ENCODE data around the gene ZNF708.
"Not testable (repeated sequence)": the region's sequence is repeated elsewhere in the genome, so short reads cannot be mapped to it uniquely, and the experiment has no call there.

ZNF708 gene

DNA sequence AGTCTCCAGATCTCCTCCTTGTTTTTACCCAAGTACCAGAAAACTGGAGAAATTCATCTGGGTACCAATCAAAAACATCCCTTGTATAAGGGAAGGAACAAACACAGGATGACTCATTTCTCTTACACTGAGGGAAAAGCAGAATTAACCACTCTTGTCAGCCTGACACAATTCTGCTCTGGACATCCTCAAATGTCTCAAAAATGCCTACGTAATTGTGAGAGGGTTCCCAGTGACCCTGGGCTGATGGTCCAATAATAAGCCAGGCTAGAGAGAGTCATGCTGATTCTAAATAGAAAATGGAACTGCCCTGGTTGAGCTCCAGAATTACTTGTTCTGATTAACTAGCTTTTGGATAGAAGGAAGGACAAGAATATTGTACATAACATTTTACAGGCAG, 14.5 kb downstream of the ZNF708 start:
- H2AFZ ChIP-seq (ENCODE audit: low read depth), result no peak overlapping the region
- H3K4me3 ChIP-seq (IDR thresholded peaks at IDR 0.05; ENCODE audit: insufficient read depth, low read depth, low read length), result no peak overlapping the region
- no peaks in the 10 kb centered on the region for H3K27me3 ChIP-seq (ENCODE audit: insufficient read depth, low read depth)
- no peak for TF ChIP-seq CTCF (conservative IDR thresholded peaks at IDR 0.05; ENCODE audit: low read depth, low read length)
- H3K4me2 ChIP-seq, result no peak overlapping the region
- no peaks in the 10 kb centered on the region for H3K79me2 ChIP-seq (ENCODE audit: insufficient read depth, low read depth)
- no peaks in the 10 kb centered on the region for H4K20me1 ChIP-seq (ENCODE audit: insufficient read depth)
- H3K9ac ChIP-seq, result no peak overlapping the region
- no peaks in the 10 kb centered on the region for H3K36me3 ChIP-seq (ENCODE audit: insufficient read depth)
- H3K4me1 ChIP-seq (ENCODE audit: low read depth, poor library complexity, severe bottlenecking), result no peaks in the 10 kb centered on the region
- H3K27ac ChIP-seq, result no peak overlapping the region

- not testable (repeated sequence) for H3K36me3 ChIP-seq (ENCODE audit: insufficient read depth); H3K4me3 ChIP-seq (IDR thresholded peaks at IDR 0.05; ENCODE audit: insufficient read depth, low read depth, low read length); H3K4me2 ChIP-seq; H3K27me3 ChIP-seq (ENCODE audit: insufficient read depth, low read depth); H3K79me2 ChIP-seq (ENCODE audit: insufficient read depth, low read depth); H4K20me1 ChIP-seq (ENCODE audit: insufficient read depth); H3K4me1 ChIP-seq (ENCODE audit: low read depth, poor library complexity, severe bottlenecking); H2AFZ ChIP-seq (ENCODE audit: low read depth); H3K27ac ChIP-seq; H3K9ac ChIP-seq
Measured at GRCh38 chr19:21312807-21313206, 16.4 kb downstream of the ZNF708 start.

GRCh38 chr19:21308773-21309172, 20.4 kb downstream of the ZNF708 start:
- TF ChIP-seq CTCF (conservative IDR thresholded peaks at IDR 0.05; ENCODE audit: low read depth, low read length), result no peak
- H3K27ac ChIP-seq, result no peak overlapping the region
- no peaks in the 10 kb centered on the region for H3K4me1 ChIP-seq (ENCODE audit: low read depth, poor library complexity, severe bottlenecking)
- H3K9ac ChIP-seq, result no peak overlapping the region
- H3K4me3 ChIP-seq (IDR thresholded peaks at IDR 0.05; ENCODE audit: insufficient read depth, low read depth, low read length), result no peak overlapping the region
- H2AFZ ChIP-seq (ENCODE audit: low read depth), result no peak overlapping the region
- no peak overlapping the region for H3K4me2 ChIP-seq
- no peaks in the 10 kb centered on the region for H4K20me1 ChIP-seq (ENCODE audit: insufficient read depth)
- H3K27me3 ChIP-seq (ENCODE audit: insufficient read depth, low read depth), result no peaks in the 10 kb centered on the region
- H3K36me3 ChIP-seq (ENCODE audit: insufficient read depth), result no peaks in the 10 kb centered on the region
- H3K79me2 ChIP-seq (ENCODE audit: insufficient read depth, low read depth), result no peaks in the 10 kb centered on the region

- not testable (repeated sequence) for H3K9ac ChIP-seq; H3K4me1 ChIP-seq (ENCODE audit: low read depth, poor library complexity, severe bottlenecking); H3K4me2 ChIP-seq; H4K20me1 ChIP-seq (ENCODE audit: insufficient read depth); H2AFZ ChIP-seq (ENCODE audit: low read depth); H3K4me3 ChIP-seq (IDR thresholded peaks at IDR 0.05; ENCODE audit: insufficient read depth, low read depth, low read length); H3K27ac ChIP-seq; H3K27me3 ChIP-seq (ENCODE audit: insufficient read depth, low read depth); H3K36me3 ChIP-seq (ENCODE audit: insufficient read depth); H3K79me2 ChIP-seq (ENCODE audit: insufficient read depth, low read depth)
Measured at GRCh38 chr19:21306881-21307479, 22.2 kb downstream of the ZNF708 start.

GRCh38 chr19:21293768-21294167, 35.4 kb downstream of the ZNF708 start:
- not testable (repeated sequence) for H3K4me2 ChIP-seq; H3K36me3 ChIP-seq (ENCODE audit: insufficient read depth)

DNA sequence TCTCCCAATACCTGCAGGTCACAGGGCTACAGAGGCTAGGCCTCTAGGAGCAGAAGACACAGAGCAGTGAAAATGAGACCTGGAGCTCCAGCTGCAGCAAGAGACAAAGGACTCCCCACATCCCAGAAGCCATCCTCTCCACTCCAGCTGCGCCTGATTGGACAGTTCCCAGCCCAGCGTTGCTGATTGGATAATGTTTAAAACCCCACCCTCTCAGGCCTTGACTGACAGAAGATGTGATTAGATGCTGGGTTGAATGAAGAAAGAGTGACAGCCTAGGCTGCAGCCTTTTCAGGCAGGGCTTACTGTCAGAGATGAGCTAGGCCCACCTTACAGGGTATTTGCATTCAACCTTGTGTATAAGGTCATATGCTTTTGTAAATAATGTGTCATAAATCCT, 59.4 kb downstream of the ZNF708 start:
- Histone ChIP-seq H3K27me3 (ENCODE audit: insufficient read depth, low read depth) (no peaks in the 10 kb centered on the region), H3K36me3 (ENCODE audit: insufficient read depth) (no peaks in the 10 kb centered on the region), H3K4me1 (ENCODE audit: low read depth, poor library complexity, severe bottlenecking) (no peaks in the 10 kb centered on the region), H3K4me3 (IDR thresholded peaks at IDR 0.05; ENCODE audit: insufficient read depth, low read depth, low read length) (no peak overlapping the region), H3K4me2 (no peak overlapping the region), H3K9ac (no peak overlapping the region), H2AFZ (ENCODE audit: low read depth) (no peak overlapping the region), H4K20me1 (ENCODE audit: insufficient read depth) (no peaks in the 10 kb centered on the region), H3K79me2 (ENCODE audit: insufficient read depth, low read depth) (no peaks in the 10 kb centered on the region), H3K27ac (no peak overlapping the region)
- no peak for TF ChIP-seq CTCF (conservative IDR thresholded peaks at IDR 0.05; ENCODE audit: low read depth, low read length)

More at GRCh38 chr19:21293768-21294167, 35.4 kb downstream of the ZNF708 start:
- not testable (repeated sequence) for H3K9ac ChIP-seq; H4K20me1 ChIP-seq (ENCODE audit: insufficient read depth); H3K27ac ChIP-seq; H3K27me3 ChIP-seq (ENCODE audit: insufficient read depth, low read depth); H3K4me3 ChIP-seq (IDR thresholded peaks at IDR 0.05; ENCODE audit: insufficient read depth, low read depth, low read length); H2AFZ ChIP-seq (ENCODE audit: low read depth); H3K79me2 ChIP-seq (ENCODE audit: insufficient read depth, low read depth); H3K4me1 ChIP-seq (ENCODE audit: low read depth, poor library complexity, severe bottlenecking)
